Right lobe of liver (tissue), 6 donors: ENCODE measurements around the gene NAGS. TPM values are rescaled to one million over a fixed set of nuclear protein-coding genes. Genes with fewer than 3 reads are reported as not detected.

Experiments
- ATAC-seq, 4 donors: fragments of 200-7000 bp; cut with Tn5 transposase; one replicate each; pipeline ENCODE4 v1.9.1; 2020; ENCODE audit warnings: mild to moderate bottlenecking in 4 of 4, moderate library complexity in 4 of 4
- DNase-seq, 3 donors: peaks; one replicate each; pipeline ENCODE4 v3.0.0-alpha.2; 2020
- H3K27ac ChIP-seq, 3 donors: fragments of 200-600 bp; one replicate each; pipeline ENCODE4 v1.8.0; 2022
- H3K27me3 ChIP-seq, 2 donors: fragments of 200-600 bp; one replicate each; pipeline ENCODE4 v1.8.0; 2022
- H3K36me3 ChIP-seq, 4 donors: fragments of 200-600 bp; sonication (generic) in 1 of 4; one replicate each; pipeline versions ENCODE4 v1.5.1 to v1.8.0; 2017 to 2022; ENCODE audit warnings: control low read depth in 1 of 4
- H3K4me1 ChIP-seq, 4 donors: fragments of 200-600 bp; sonication (generic) in 1 of 4; one replicate each; pipeline versions ENCODE4 v1.5.1 to v1.8.0; 2017 to 2022; ENCODE audit warnings: control low read depth in 1 of 4
- H3K4me3 ChIP-seq, 3 donors: fragments of 200-600 bp; one replicate each; pipeline ENCODE4 v1.8.0; 2022
- H3K9me3 ChIP-seq, 4 donors: fragments of 200-600 bp; sonication (generic) in 1 of 4; one replicate each; pipeline versions ENCODE4 v1.5.1 to v1.8.0; 2017 to 2022; ENCODE audit warnings: control low read depth in 1 of 4
- CTCF ChIP-seq, 4 donors: fragments of 200-600 bp in 3 of 4; fragments of 450-650 bp in 1 of 4; IDR thresholded peaks; one replicate each; pipeline versions ENCODE4 v1.5.1 to v1.8.0; 2016 to 2022; ENCODE audit warnings: antibody characterized with exemption in 4 of 4, mild to moderate bottlenecking in 2 of 4
- POLR2A ChIP-seq: fragments of 450-650 bp; IDR thresholded peaks from one replicate; pipeline ENCODE4 v1.6.1; 2017; ENCODE audit warnings: antibody characterized with exemption, mild to moderate bottlenecking
- WGBS: methylation state at CpG from one replicate; pipeline ENCODE4 v1.1.6; 2018; ENCODE audit warnings: low coverage, low lambda C conversion rate; ENCODE audit not compliant: insufficient coverage; ENCODE audit errors: missing lambda C conversion rate; 5-methylcytosine and 5-hydroxymethylcytosine counted together
- intact Hi-C, 2 donors: fragments of 100-400 bp; cut with DNase I; formaldehyde crosslinking; loops; one replicate each; pipeline versions ENCODE4 v1.11.2 to v1.14.1; 2022
- total RNA-seq, 6 experiments: library from RNA; depleted of rRNA in 2 of 6; stranded (reverse); fragments of >200 nt in 2 of 6; fragmentation: NEBNext Ultra II Directional in 3 of 6; extraction: Animal tissue kit (Norgen Biotek cat#: 25700) in 3 of 6; gene quantifications; one replicate each; pipeline versions ENCODE4 v1.1.0 to v1.2.4, GENCODE V29; 2016 to 2023
- donor health status: DM: no; HTN: yes; CAD: no.
- donor health status: DM: no; HTN: no; CAD: no.
- donor health status: DM: no; HTN: no; CAD: no.
- donor health status: DM: no; HTN: yes; CAD: no.
- donor health status: DM: no; HTN: yes; CAD: no.

Gene NAGS
- total RNA-seq, 6 experiments from 2014 or later: 12.1 to 56.2 (median 45.6) TPM

GRCh38 chr17:43998552-43998951 is 5.9 kb upstream of the NAGS start:
- Histone ChIP-seq H3K4me3 (no peak overlapping the region), H3K27ac (peak overlapping the region in 1 of 3 donors; percentile 95), H3K4me1 (peaks cover 2 to 44% (median 15%) of the 10 kb centered on the region in 4 donors), H3K9me3 (no peaks in the 10 kb centered on the region), H3K36me3 (no peaks in the 10 kb centered on the region), H3K27me3 (no peaks in the 10 kb centered on the region)
- TF ChIP-seq CTCF (IDR thresholded peaks at IDR 0.05) (no peak), POLR2A (no peak)
- no peak for ATAC-seq
- intact Hi-C loops: loop anchor here (5.0 to 10.0 kb wide), 2 partner anchors 34 to 94 kb away; partner anchors contain the start of gene MPP2 (in 1 of the 2)
- 56% methylated on average over 2 of the region's 3 CpGs for whole genome bisulfite sequencing
- DNase-seq: no peak

- peak in 1 of 4 donors; percentile 14 for ATAC-seq
- Histone ChIP-seq H3K4me3 (peak overlapping the region in 1 of 3 donors; percentile 51), H3K9me3 (no peaks in the 10 kb centered on the region), H3K27me3 (no peaks in the 10 kb centered on the region), H3K27ac (peak overlapping the region in 1 of 3 donors; percentile 95), H3K4me1 (peaks cover 2 to 49% (median 17%) of the 10 kb centered on the region in 4 donors), H3K36me3 (no peaks in the 10 kb centered on the region)
- TF ChIP-seq CTCF (IDR thresholded peaks at IDR 0.05) (no peak), POLR2A (no peak)
- DNase-seq: no peak
- WGBS: 60% methylated on average over 4 of the region's 4 CpGs
- intact Hi-C loops: loop anchor here (5.0 to 10.0 kb wide), 2 partner anchors 33 to 94 kb away; partner anchors contain the start of gene MPP2 (in 1 of the 2)
Measured at GRCh38 chr17:43999024-43999423, 5.4 kb upstream of the NAGS start.

- intact Hi-C loops: no loop called here
- Histone ChIP-seq H3K4me1 (peaks cover 2 to 41% (median 17%) of the 10 kb centered on the region in 4 donors), H3K9me3 (no peaks in the 10 kb centered on the region), H3K27ac (peak overlapping the region in 2 of 3 donors; percentile 95), H3K4me3 (peak overlapping the region in 1 of 3 donors; percentile 51), H3K36me3 (no peaks in the 10 kb centered on the region), H3K27me3 (no peaks in the 10 kb centered on the region)
- TF ChIP-seq CTCF (IDR thresholded peaks at IDR 0.05) (no peak), POLR2A (no peak)
- DNase-seq (no peak), ATAC-seq (peak in 3 of 4 donors; percentile 1 to 18 (median 12))
- WGBS: 64% methylated on average over 5 of the region's 12 CpGs
Measured at GRCh38 chr17:44000141-44000860, 4.1 kb upstream of the NAGS start.

GRCh38 chr17:44000871-44001460 is 3.5 kb upstream of the NAGS start:
- WGBS: 37% methylated on average over 4 of the region's 6 CpGs
- intact Hi-C loops: no loop called here
- Histone ChIP-seq H3K4me3 (peak overlapping the region in 2 of 3 donors; percentile 23 to 51), H3K9me3 (no peaks in the 10 kb centered on the region), H3K27ac (peak overlapping the region; percentile 14 to 95 (median 95)), H3K4me1 (peaks cover 2 to 41% (median 17%) of the 10 kb centered on the region in 4 donors), H3K27me3 (no peaks in the 10 kb centered on the region), H3K36me3 (peaks cover 0 to 3% (median 0%) of the 10 kb centered on the region in 4 donors)
- DNase-seq: no peak
- TF ChIP-seq CTCF (IDR thresholded peaks at IDR 0.05) (no peak), POLR2A (no peak)
- ATAC-seq: no peak
